HL-60 (cell line): ENCODE data around the gene ZNF521.

ENCODE experiments used
- DNase-seq, 2 experiments: peaks; one replicate each; pipeline ENCODE4 v3.0.0-alpha.2; 2010 to 2020; ENCODE audit warnings: low read depth in 1 of 2, low spot score in 1 of 2
- H3K27ac ChIP-seq: fragments of 250-450 bp; sonication (Bioruptor Pico); replicated peaks from 2 replicates; pipeline ENCODE4 v1.5.1; 2020; ENCODE audit warnings: mild to moderate bottlenecking, moderate library complexity
- H3K27me3 ChIP-seq: fragments of 250-450 bp; sonication (Bioruptor Pico); 2 replicates; pipeline ENCODE4 v1.5.1; 2021; ENCODE audit warnings: mild to moderate bottlenecking, moderate library complexity; ENCODE audit not compliant: insufficient read depth, poor library complexity, severe bottlenecking
- H3K4me3 ChIP-seq: replicated peaks from 2 replicates; pipeline ENCODE4 v1.5.1; 2011; ENCODE audit warnings: mild to moderate bottlenecking, control low read depth, low read length; ENCODE audit not compliant: insufficient read depth
- CTCF ChIP-seq: IDR thresholded peaks from one replicate; pipeline ENCODE4 v1.5.1; 2011; ENCODE audit warnings: low read length, control low read depth, inconsistent platforms; ENCODE audit not compliant: insufficient read depth
- GABPA ChIP-seq: IDR thresholded peaks from 2 replicates; pipeline ENCODE4 v1.6.1; 2012; ENCODE audit warnings: low read depth
- POLR2AphosphoS5 ChIP-seq: IDR thresholded peaks from 2 replicates; pipeline ENCODE4 v1.6.1; 2012; ENCODE audit warnings: low read depth
- REST ChIP-seq: IDR thresholded peaks from 2 replicates; pipeline ENCODE4 v1.6.1; 2012; ENCODE audit warnings: low read depth; ENCODE audit not compliant: insufficient replicate concordance
- SPI1 ChIP-seq: IDR thresholded peaks from 2 replicates; pipeline ENCODE4 v1.6.1; 2012; ENCODE audit warnings: low read depth, mild to moderate bottlenecking, borderline replicate concordance

The ZNF521 gene

GRCh38 chr18:25279556-25279955 is 72.4 kb downstream of the ZNF521 start:
- no peak for TF ChIP-seq SPI1
- TF ChIP-seq GABPA = no peak
- no peak for TF ChIP-seq POLR2AphosphoS5
- no peak for TF ChIP-seq REST
- H3K4me3 ChIP-seq = no peak overlapping the region
- H3K27ac ChIP-seq = no peak overlapping the region
- H3K27me3 ChIP-seq = peaks cover 23% of the 10 kb centered on the region
- DNase-seq = no peak

- no peak for DNase-seq
- no peak for TF ChIP-seq POLR2AphosphoS5
- no peak for TF ChIP-seq REST
- no peak for TF ChIP-seq SPI1
- TF ChIP-seq GABPA = no peak
- TF ChIP-seq CTCF = no peak
- Histone ChIP-seq H3K4me3 (no peak overlapping the region), H3K27me3 (peaks cover 23% of the 10 kb centered on the region), H3K27ac (no peak overlapping the region)
Observed at GRCh38 chr18:25279133-25279532, 72.8 kb downstream of the ZNF521 start.

GRCh38 chr18:25278394-25278793 is 73.6 kb downstream of the ZNF521 start:
- H3K4me3 ChIP-seq = no peak overlapping the region
- no peak for DNase-seq
- H3K27ac ChIP-seq = no peak overlapping the region
- peaks cover 23% of the 10 kb centered on the region for H3K27me3 ChIP-seq
- TF ChIP-seq REST = no peak
- no peak for TF ChIP-seq CTCF
- no peak for TF ChIP-seq GABPA
- TF ChIP-seq SPI1 = no peak
- TF ChIP-seq POLR2AphosphoS5 = no peak
